B cell (primary cell): ENCODE data around the gene PLD5.

Experiments used
- CTCF ChIP-seq: fragments of 200-600 bp; IDR thresholded peaks from one replicate; pipeline ENCODE4 v1.8.0; 2022; ENCODE audit warnings: antibody characterized with exemption, mild to moderate bottlenecking
- EZH2 ChIP-seq: IDR thresholded peaks from 2 replicates; pipeline ENCODE4 v1.6.1; 2012; ENCODE audit warnings: borderline replicate concordance, low read depth, mild to moderate bottlenecking, moderate library complexity, low read length; ENCODE audit not compliant: insufficient read depth, poor library complexity, severe bottlenecking

DNA sequence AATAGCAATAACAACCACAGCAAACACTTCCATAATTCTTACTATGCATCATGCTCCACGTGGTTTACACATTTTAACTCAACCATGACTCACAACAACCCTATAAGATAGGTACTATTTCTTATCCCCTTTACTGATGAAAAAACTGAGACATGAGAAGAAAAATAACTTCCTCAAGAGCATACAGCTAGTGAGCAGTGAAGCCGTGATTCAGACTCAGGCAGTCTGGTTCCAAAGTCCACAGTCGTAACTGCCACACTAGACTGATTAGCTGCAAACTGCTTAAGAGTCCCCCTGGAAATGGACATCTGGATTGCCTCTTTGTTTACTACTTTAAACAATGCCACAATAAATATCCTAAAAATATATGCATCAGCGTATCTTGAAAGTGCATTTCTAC lies 55.7 kb downstream of the PLD5 start:
- TF ChIP-seq CTCF (no peak), EZH2 (no peak)
